Measurements from ENCODE around the gene RANGAP1. TPM values are rescaled to one million over a fixed set of nuclear protein-coding genes. Genes with fewer than 3 reads are reported as not detected.
"Not testable (repeated sequence)": the region's sequence is repeated elsewhere in the genome, so short reads cannot be mapped to it uniquely, and the experiment has no call there.

Gene RANGAP1
- total and polyA plus RNA-seq, 2 of the 8 experiments (the other 6 are each of a cell fraction or from before 2014, with no cell fraction given) = 121 to 171 TPM

- H3K4ac ChIP-seq (replicated peaks; ENCODE audit: insufficient read length, low read depth, low read length); H4K20me1 ChIP-seq (replicated peaks in 1 of 2; ENCODE audit: control insufficient read depth in 1 of 2, insufficient read depth in 2 of 2, low read length in 2 of 2); H3K27ac ChIP-seq (ENCODE audit: low read depth, low read length); FAIRE-seq; H3K9ac ChIP-seq (replicated peaks in 1 of 4; ENCODE audit: extremely low read depth in 1 of 4, low read depth in 3 of 4, low read length in 3 of 4); H3K14ac ChIP-seq (ENCODE audit: insufficient read length); H2AK5ac ChIP-seq (ENCODE audit: low read depth, low read length); H2BK120ac ChIP-seq (replicated peaks; ENCODE audit: low read depth, low read length); H3K79me1 ChIP-seq (ENCODE audit: low read depth, low read length); H3K9me3 ChIP-seq (ENCODE audit: insufficient read depth in 2 of 2, low read depth in 1 of 2, low read length in 1 of 2); H2BK5ac ChIP-seq (ENCODE audit: low read depth, low read length); H3K23me2 ChIP-seq (ENCODE audit: low read depth, low read length); H4K8ac ChIP-seq (ENCODE audit: extremely low read depth, insufficient read depth, low read length); H2BK20ac ChIP-seq (ENCODE audit: low read length); H3K56ac ChIP-seq (replicated peaks; ENCODE audit: insufficient read length, low read depth, low read length); H3K18ac ChIP-seq (ENCODE audit: extremely low read depth, low read length); H2BK15ac ChIP-seq (ENCODE audit: low read length); H4K5ac ChIP-seq (ENCODE audit: insufficient read length, low read depth, low read length); H3K4me3 ChIP-seq (ENCODE audit: extremely low read depth in 1 of 4, insufficient read depth in 2 of 4, low read depth in 3 of 4, low read length in 4 of 4); H3K27me3 ChIP-seq (replicated peaks in 1 of 4; ENCODE audit: control insufficient read depth in 3 of 4, extremely low read depth in 1 of 4, insufficient read depth in 3 of 4, low read length in 3 of 4); H2BK12ac ChIP-seq (ENCODE audit: low read depth, low read length); H3K23ac ChIP-seq (ENCODE audit: insufficient read length); H3K4me2 ChIP-seq (ENCODE audit: insufficient read depth in 1 of 2, low read depth in 2 of 2, low read length in 2 of 2); H2AFZ ChIP-seq (ENCODE audit: low read length); H3K79me2 ChIP-seq (ENCODE audit: control insufficient read depth in 1 of 2, insufficient read depth in 2 of 2, low read length in 2 of 2); H3K36me3 ChIP-seq (ENCODE audit: control insufficient read depth in 2 of 4, insufficient read depth in 4 of 4, low read length in 3 of 4); DNase-seq (ENCODE audit: low read depth in 1 of 2, low spot score in 2 of 2); H4K91ac ChIP-seq (replicated peaks; ENCODE audit: insufficient read length, low read length); CTCF ChIA-PET (ENCODE audit: partially characterized antibody); POLR2A ChIA-PET (ENCODE audit: partially characterized antibody); H3K4me1 ChIP-seq (replicated peaks in 1 of 4; ENCODE audit: control insufficient read depth in 3 of 4, insufficient read depth in 4 of 4, low read length in 3 of 4): not testable (repeated sequence)
- WGBS, 2 experiments (ENCODE audit: extremely low coverage in 1 of 2, insufficient coverage in 1 of 2, insufficient read length in 1 of 2, insufficient replicate concordance in 2 of 2, low coverage in 1 of 2, low lambda C conversion rate in 2 of 2, missing lambda C conversion rate in 1 of 2) = no CpG with 5 or more reads among the region's 28 CpGs
These were observed 8.8 kb upstream of the RANGAP1 start for GRCh38 chr22:41294816-41295215.
